Left ventricle myocardium inferior (tissue), 1 donor: Measurements from ENCODE around the gene CREBRF. TPM values are rescaled to one million over a fixed set of nuclear protein-coding genes. Genes with fewer than 3 reads are reported as not detected.
A peak's percentile ranks its signal among the peaks of the same experiment; 100 is the strongest.

ENCODE experiments used
- DNase-seq: peaks from one replicate; pipeline ENCODE4 v3.0.0-alpha.2; 2020
- H3K27ac ChIP-seq: fragments of 200-600 bp; replicated peaks from 2 replicates; pipeline ENCODE4 v1.8.0; 2021
- H3K27me3 ChIP-seq: fragments of 200-600 bp; 2 replicates; pipeline ENCODE4 v1.8.0; 2021; ENCODE audit warnings: low read depth
- H3K36me3 ChIP-seq: fragments of 200-600 bp; 2 replicates; pipeline ENCODE4 v1.8.0; 2021
- H3K4me1 ChIP-seq: fragments of 200-600 bp; 2 replicates; pipeline ENCODE4 v1.8.0; 2021
- H3K4me3 ChIP-seq: fragments of 200-600 bp; 2 replicates; pipeline ENCODE4 v1.8.0; 2021; ENCODE audit warnings: mild to moderate bottlenecking, moderate library complexity
- H3K9me3 ChIP-seq: fragments of 200-600 bp; replicated peaks from 2 replicates; pipeline ENCODE4 v1.8.0; 2021
- CTCF ChIP-seq: fragments of 200-600 bp; IDR thresholded peaks from 2 replicates; pipeline ENCODE4 v1.8.0; 2021; ENCODE audit warnings: antibody characterized with exemption, mild to moderate bottlenecking, borderline replicate concordance
- intact Hi-C: fragments of 100-400 bp; cut with micrococcal nuclease; formaldehyde crosslinking; loops from one replicate; pipeline ENCODE4 v1.11.0; 2022
- total RNA-seq: library from RNA; stranded (reverse); fragmentation: NEBNext Ultra II Directional; extraction: Animal tissue kit (Norgen Biotek cat#: 25700); gene quantifications from one replicate; pipeline ENCODE4 v1.2.1, GENCODE V29; 2021
- donor health status: DM: no; HTN: yes; CAD: no; lungs with severe emphysema.

Gene CREBRF
- total RNA-seq, 1 donor from 2014 or later = 24.1 TPM

- H3K9me3 ChIP-seq = no peaks in the 10 kb centered on the region
- H3K36me3 ChIP-seq = peaks cover 92% of the 10 kb centered on the region
- intact Hi-C loops = no loop called here
- H3K27ac ChIP-seq = no peak overlapping the region
- H3K4me1 ChIP-seq = peaks cover 17% of the 10 kb centered on the region
- DNase-seq = no peak
- no peak for TF ChIP-seq CTCF
- H3K4me3 ChIP-seq = no peak overlapping the region
- H3K27me3 ChIP-seq = no peaks in the 10 kb centered on the region
Measured at GRCh38 chr5:173159256-173159655, 103.1 kb downstream of the CREBRF start.

- Histone ChIP-seq H3K27me3 (no peaks in the 10 kb centered on the region), H3K4me3 (no peak overlapping the region), H3K27ac (no peak overlapping the region), H3K36me3 (peaks cover 81% of the 10 kb centered on the region), H3K9me3 (no peaks in the 10 kb centered on the region), H3K4me1 (peaks cover 36% of the 10 kb centered on the region)
- DNase-seq = no peak
- intact Hi-C loops = loop anchor here (10.0 kb wide), 1 partner anchor 124 kb away; no protein-coding TSS in a partner anchor
- no peak for TF ChIP-seq CTCF
Measured at GRCh38 chr5:173161148-173161547, 105.0 kb downstream of the CREBRF start.

DNA sequence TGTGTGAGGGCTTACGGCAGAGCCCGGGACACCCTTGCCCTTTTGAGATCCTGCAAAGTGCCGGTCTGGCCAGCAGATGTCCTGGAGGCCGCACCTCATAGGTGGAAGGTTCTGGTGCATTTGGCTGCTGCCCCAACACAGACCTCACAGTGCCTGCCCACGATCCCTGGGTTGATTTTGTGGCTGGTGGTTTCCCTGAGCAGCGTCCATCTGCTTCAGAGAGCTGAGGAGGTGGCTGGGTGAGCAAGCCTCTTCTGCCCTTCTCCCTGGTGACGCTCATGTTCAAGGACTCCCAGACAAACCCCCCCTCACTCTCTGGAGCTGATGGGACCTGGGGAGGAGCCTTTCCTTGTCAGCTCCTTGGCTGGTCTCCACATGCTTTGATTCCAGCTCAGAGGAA lies 107.1 kb downstream of the CREBRF start:
- intact Hi-C loops = loop anchor here (10.0 kb wide), 1 partner anchor 122 kb away; no protein-coding TSS in a partner anchor
- peak overlapping the region; percentile 88 for H3K27ac ChIP-seq
- peak; percentile 18 for TF ChIP-seq CTCF

GRCh38 chr5:173165177-173166016 lies 109.2 kb downstream of the CREBRF start:
- H3K9me3 ChIP-seq = no peaks in the 10 kb centered on the region
- peaks cover 38% of the 10 kb centered on the region for H3K36me3 ChIP-seq
- peak; percentile 32 for DNase-seq
- intact Hi-C loops = loop anchor here (10.0 kb wide), 1 partner anchor 119 kb away; no protein-coding TSS in a partner anchor
- H3K4me3 ChIP-seq = no peak overlapping the region
- no peaks in the 10 kb centered on the region for H3K27me3 ChIP-seq
- H3K27ac ChIP-seq = peak overlapping the region; percentile 88
- H3K4me1 ChIP-seq = peaks cover 53% of the 10 kb centered on the region
- peak; percentile 35 for TF ChIP-seq CTCF

More for the DNA sequence above, 107.1 kb downstream of the CREBRF start:
- Histone ChIP-seq H3K27me3 (no peaks in the 10 kb centered on the region), H3K4me1 (peaks cover 42% of the 10 kb centered on the region), H3K4me3 (no peak overlapping the region), H3K9me3 (no peaks in the 10 kb centered on the region), H3K36me3 (peaks cover 60% of the 10 kb centered on the region)
- peak; percentile 28 for DNase-seq

DNA sequence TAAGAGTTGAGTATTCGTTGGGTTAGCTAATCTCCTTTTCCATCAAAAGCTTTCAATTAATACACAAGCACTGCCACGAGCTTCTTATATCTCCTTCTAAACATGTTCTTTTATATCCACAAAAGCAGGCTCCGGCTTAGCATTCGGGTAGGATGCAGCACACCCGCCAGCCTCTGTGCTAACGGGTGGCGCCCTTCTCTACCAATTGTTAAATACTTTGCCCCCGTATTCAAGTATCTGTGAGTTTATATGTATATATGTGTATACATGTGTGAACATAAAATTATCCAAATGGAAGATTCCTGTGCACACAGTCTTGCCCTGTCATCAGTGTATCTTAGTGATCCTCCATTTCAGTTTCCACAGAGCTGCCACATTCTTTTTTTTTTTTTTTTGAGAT lies 116.0 kb downstream of the CREBRF start:
- Histone ChIP-seq H3K4me1 (peaks cover 15% of the 10 kb centered on the region), H3K27ac (no peak overlapping the region), H3K4me3 (no peak overlapping the region), H3K27me3 (no peaks in the 10 kb centered on the region), H3K36me3 (no peaks in the 10 kb centered on the region), H3K9me3 (no peaks in the 10 kb centered on the region)
- TF ChIP-seq CTCF = no peak
- intact Hi-C loops = no loop called here
- no peak for DNase-seq
